ENCODE measurements around the gene MYCN.
"Not testable (repeated sequence)": the region's sequence is repeated elsewhere in the genome, so short reads cannot be mapped to it uniquely, and the experiment has no call there.

The MYCN gene

GRCh38 chr2:15959331-15960153 is 19.2 kb downstream of the MYCN start:
- TF ChIP-seq, protein P1, sequence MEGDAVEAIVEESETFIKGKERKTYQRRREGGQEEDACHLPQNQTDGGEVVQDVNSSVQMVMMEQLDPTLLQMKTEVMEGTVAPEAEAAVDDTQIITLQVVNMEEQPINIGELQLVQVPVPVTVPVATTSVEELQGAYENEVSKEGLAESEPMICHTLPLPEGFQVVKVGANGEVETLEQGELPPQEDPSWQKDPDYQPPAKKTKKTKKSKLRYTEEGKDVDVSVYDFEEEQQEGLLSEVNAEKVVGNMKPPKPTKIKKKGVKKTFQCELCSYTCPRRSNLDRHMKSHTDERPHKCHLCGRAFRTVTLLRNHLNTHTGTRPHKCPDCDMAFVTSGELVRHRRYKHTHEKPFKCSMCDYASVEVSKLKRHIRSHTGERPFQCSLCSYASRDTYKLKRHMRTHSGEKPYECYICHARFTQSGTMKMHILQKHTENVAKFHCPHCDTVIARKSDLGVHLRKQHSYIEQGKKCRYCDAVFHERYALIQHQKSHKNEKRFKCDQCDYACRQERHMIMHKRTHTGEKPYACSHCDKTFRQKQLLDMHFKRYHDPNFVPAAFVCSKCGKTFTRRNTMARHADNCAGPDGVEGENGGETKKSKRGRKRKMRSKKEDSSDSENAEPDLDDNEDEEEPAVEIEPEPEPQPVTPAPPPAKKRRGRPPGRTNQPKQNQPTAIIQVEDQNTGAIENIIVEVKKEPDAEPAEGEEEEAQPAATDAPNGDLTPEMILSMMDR (IDR thresholded peaks at IDR 0.05; ENCODE audit: borderline replicate concordance, control extremely low read depth, extremely low read depth, insufficient read depth, missing control alignments) = no peak
- no peak for DNase-seq (ENCODE audit: low spot score)
- in situ Hi-C loops (cut with MboI; ENCODE audit: low sequenced_read_pairs, unreplicated experiment) = no loop called here

GRCh38 chr2:15960154-15960520 is 19.8 kb downstream of the MYCN start:
- in situ Hi-C loops (cut with MboI; ENCODE audit: low sequenced_read_pairs, unreplicated experiment); DNase-seq (ENCODE audit: low spot score): not testable (repeated sequence)

DNA sequence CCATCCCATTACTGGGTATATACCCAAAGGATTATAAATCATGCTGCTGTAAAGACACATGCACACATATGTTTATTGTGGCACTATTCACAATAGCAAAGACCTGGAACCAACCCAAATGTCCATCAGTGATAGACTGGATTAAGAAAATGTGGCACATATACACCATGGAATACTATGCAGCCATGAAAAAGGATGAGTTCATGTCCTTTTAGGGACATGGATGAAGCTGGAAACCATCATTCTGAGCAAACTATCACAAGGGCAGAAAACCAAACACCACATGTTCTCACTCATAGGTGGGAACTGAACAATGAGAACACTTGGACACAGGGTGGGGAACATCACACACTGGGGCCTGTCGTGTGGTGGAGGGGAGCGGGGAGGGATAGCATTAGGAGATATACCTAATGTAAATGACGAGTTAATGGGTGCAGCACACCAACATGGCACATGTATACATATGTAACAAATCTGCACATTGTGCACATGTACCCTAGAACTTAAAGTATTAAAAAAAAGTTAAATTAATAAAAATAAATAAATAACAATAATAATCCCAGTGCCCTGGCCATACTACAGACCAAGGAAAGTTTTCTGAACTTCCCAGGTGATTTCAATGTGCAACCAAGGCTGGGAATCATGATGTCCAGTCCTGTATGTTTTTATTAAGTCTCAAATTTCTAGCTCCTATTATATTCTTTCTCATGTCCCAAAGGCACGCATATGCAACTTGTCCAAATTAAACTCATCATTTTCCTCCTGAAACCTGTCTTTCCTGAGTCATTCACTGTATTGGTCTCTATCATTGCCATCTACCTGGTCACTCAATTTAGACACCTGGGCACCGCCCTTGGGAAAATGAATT is 23.0 kb downstream of the MYCN start:
- in situ Hi-C loops (cut with MboI; ENCODE audit: low sequenced_read_pairs, unreplicated experiment); DNase-seq (ENCODE audit: low spot score): not testable (repeated sequence)

DNA sequence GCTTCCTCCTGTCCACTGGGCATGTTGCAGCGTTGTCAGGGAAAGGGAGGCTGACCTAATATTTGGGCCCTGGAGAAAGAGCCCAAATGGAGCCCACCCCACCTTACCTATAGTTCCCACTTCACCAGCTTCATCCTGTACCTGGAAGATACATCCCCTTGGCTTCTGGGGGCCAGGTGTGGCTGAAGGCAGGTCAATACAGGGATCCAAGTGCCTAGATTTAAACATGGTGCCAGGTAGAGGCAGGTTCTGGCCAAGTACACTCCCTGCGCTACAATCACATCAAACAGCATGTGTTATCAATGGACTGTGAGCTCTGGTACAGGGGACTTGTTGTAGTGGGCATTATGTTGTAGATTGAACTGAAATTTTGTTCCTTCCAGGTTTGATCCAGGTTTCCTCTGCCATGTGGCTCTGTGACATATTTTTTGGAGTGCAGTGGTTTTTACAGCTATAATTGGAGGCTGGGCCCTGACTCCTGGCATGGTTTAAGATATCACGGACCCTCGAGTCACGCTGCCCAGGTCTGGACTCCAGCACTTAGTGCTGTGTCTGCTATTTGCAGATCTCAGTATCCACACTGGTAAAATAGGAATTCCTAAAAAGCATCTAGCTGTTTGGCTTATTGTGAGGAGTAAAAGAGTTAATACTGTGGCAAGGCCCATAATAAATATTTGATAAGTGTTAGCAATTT is 23.8 kb downstream of the MYCN start:
- in situ Hi-C loops (cut with MboI; ENCODE audit: low sequenced_read_pairs, unreplicated experiment) = no loop called here
- no peak for DNase-seq (ENCODE audit: low spot score)
- TF ChIP-seq, protein P1 (IDR thresholded peaks at IDR 0.05; ENCODE audit: borderline replicate concordance, control extremely low read depth, extremely low read depth, insufficient read depth, missing control alignments) = no peak

GRCh38 chr2:15964936-15965563 is 24.7 kb downstream of the MYCN start:
- TF ChIP-seq, protein P1 (IDR thresholded peaks at IDR 0.05; ENCODE audit: borderline replicate concordance, control extremely low read depth, extremely low read depth, insufficient read depth, missing control alignments) = no peak
- DNase-seq (ENCODE audit: low spot score) = no peak
- in situ Hi-C loops (cut with MboI; ENCODE audit: low sequenced_read_pairs, unreplicated experiment) = no loop called here

DNA sequence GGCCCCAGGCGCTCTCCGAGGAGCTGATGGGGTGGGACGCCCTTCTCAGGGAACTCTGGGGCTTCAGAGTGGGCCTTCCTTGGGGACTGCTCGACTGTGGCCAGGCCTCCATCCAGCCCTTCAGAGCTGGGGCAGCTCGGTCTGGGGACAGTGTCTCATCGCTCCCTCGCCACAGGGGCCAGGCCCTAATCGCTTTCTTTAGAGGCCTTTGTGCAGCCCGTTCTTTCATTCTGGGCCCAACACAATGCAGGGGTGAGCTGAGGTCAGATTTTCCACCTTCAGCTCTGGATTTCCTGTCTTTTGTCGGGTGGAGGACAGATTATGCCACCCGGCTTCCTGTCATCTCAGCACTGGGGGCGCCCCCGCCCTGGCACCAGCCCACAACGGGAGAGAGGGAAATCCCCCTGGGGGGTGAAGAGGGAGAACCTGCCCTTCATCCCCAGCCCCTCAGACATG is 25.2 kb downstream of the MYCN start:
- no peak for DNase-seq (ENCODE audit: low spot score)
- TF ChIP-seq, protein P1 (IDR thresholded peaks at IDR 0.05; ENCODE audit: borderline replicate concordance, control extremely low read depth, extremely low read depth, insufficient read depth, missing control alignments) = no peak
- in situ Hi-C loops (cut with MboI; ENCODE audit: low sequenced_read_pairs, unreplicated experiment) = no loop called here

Data from GM13976 (cell line).